ENCODE measurements around the gene RGL1.

Gene RGL1

DNA sequence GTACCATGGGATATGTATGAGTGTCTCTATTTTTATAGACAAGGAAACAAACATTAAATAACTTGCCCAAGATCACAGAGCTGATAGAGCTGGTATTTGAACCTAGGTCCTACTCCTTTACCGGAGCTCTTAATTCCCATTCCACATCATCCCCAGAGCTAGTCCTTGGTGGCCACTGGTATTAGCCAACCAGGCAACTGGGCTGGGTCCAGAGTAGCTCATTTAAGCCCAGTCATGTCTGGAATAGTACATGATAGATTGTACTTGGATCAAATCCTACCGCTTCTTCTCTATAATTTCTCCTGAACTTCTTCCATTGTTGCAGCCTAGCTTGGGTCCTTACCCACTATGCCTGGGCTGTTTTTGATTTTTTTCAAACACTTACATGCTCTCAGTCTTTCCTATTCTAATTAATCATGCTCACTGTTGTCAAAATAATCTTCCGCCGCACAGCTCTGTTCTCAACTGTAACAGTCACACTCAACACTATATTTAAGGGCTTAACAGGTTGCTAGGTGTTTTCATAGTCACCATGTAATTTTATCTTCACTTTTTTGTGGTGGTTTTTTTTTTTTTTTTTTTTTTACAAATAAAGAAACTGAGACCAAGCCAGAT, 152.4 kb downstream of the RGL1 start:
- no peak for DNase-seq (ENCODE audit: low read depth)

- peak; percentile 54 for DNase-seq (ENCODE audit: low read depth)
Observed at GRCh38 chr1:183958958-183959357, 154.0 kb downstream of the RGL1 start.

DNA sequence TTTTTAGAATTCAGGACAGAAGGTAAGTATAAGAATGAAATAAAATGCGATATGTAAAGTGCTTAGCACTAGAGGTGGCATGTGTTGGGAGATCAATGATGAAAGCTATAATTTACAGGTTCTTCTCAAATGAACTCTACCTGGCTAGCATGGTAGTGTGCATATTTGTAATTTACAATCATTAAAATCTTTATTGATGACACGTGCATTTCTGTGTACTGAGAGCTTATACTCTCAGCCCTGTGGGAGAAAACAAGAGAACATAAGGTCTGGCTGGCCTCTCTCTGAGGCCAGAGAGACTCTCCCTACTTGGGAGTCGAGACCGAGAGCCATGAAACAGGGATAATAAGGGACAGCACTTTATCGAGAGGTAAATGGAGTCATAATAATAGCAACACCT, 156.2 kb downstream of the RGL1 start:
- DNase-seq (ENCODE audit: low read depth): no peak

- DNase-seq (ENCODE audit: low read depth): no peak
Observed at GRCh38 chr1:183962903-183963302, 158.0 kb downstream of the RGL1 start.

- DNase-seq (ENCODE audit: low read depth): no peak
Observed at GRCh38 chr1:183965726-183966125, 160.8 kb downstream of the RGL1 start.

GRCh38 chr1:183966487-183966886, 161.6 kb downstream of the RGL1 start:
- DNase-seq (ENCODE audit: low read depth): no peak

DNA sequence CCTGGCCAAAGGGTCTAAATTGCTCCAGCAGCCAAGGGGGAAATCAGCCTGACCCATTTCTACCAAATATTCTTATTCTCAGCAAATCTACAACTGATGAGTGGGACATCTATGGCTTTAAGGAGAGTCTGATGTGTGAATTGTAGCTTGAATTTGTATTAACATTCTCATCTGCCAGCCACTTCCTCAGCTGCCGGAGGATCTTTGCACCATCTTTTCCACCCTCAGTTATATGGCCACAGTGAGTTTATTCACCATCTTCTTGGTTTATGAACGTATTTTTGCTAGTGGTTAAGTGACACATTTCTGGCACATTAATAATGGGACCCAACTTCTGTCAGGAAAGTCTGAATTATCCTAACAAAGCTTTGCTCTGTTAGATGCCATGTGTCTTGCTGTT, 163.0 kb downstream of the RGL1 start:
- no peak for DNase-seq (ENCODE audit: low read depth)

GRCh38 chr1:183968386-183968785, 163.5 kb downstream of the RGL1 start:
- DNase-seq (ENCODE audit: low read depth): no peak

- DNase-seq (ENCODE audit: low read depth): no peak
Observed at GRCh38 chr1:183970516-183971300, 165.8 kb downstream of the RGL1 start.

- no peak for DNase-seq (ENCODE audit: low read depth)
Observed at GRCh38 chr1:183975651-183976050, 170.7 kb downstream of the RGL1 start.

- no peak for DNase-seq (ENCODE audit: low read depth)
Observed at GRCh38 chr1:183977717-183978116, 172.8 kb downstream of the RGL1 start.

Data from stromal cell of bone marrow (primary cell).